Fibroblast of lung (primary cell): ENCODE results near the gene FAM25G.

Source experiments
- EZH2 ChIP-seq: IDR thresholded peaks from 2 replicates; pipeline ENCODE4 v1.5.1; 2012; ENCODE audit warnings: low read length, control low read depth, mild to moderate bottlenecking; ENCODE audit errors: missing control alignments
- TF ChIP-seq, protein P1 (sequence below), 2 donors: IDR thresholded peaks in 1 of 2; conservative IDR thresholded peaks in 1 of 2; 1 replicate in 1 of 2; 2 replicates in 1 of 2; pipeline ENCODE4 v1.5.1; 2011 to 2012; ENCODE audit warnings: low read length in 2 of 2, control low read depth in 1 of 2, inconsistent platforms in 1 of 2, low read depth in 1 of 2, mild to moderate bottlenecking in 1 of 2

DNA sequence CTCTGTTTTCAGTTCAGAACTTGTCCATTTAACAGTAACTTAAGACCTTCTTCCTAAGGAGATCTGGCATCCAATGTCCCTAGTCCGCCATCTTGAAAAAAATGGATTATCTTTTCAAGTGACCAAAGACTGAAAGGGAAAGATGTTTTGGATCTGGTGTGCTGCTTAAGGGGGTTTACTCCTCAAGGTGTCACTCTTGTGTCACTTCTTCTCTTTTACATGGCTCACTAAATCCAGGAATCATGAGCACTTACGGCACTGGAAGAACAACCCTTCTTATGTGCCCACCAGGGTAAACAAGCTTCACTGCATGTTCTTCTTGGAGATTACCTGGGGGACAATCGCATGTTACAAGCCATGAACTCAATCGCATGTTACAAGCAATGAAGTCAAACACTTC is 51.3 kb downstream of the FAM25G start:
- TF ChIP-seq, protein P1, sequence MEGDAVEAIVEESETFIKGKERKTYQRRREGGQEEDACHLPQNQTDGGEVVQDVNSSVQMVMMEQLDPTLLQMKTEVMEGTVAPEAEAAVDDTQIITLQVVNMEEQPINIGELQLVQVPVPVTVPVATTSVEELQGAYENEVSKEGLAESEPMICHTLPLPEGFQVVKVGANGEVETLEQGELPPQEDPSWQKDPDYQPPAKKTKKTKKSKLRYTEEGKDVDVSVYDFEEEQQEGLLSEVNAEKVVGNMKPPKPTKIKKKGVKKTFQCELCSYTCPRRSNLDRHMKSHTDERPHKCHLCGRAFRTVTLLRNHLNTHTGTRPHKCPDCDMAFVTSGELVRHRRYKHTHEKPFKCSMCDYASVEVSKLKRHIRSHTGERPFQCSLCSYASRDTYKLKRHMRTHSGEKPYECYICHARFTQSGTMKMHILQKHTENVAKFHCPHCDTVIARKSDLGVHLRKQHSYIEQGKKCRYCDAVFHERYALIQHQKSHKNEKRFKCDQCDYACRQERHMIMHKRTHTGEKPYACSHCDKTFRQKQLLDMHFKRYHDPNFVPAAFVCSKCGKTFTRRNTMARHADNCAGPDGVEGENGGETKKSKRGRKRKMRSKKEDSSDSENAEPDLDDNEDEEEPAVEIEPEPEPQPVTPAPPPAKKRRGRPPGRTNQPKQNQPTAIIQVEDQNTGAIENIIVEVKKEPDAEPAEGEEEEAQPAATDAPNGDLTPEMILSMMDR (conservative IDR thresholded peaks at IDR 0.05 in 1 of 2, IDR thresholded peaks at IDR 0.05 in 1 of 2; ENCODE audit: low read depth in 1 of 2, low read length in 2 of 2) = no peak
- no peak for TF ChIP-seq EZH2
